ENCODE results near the gene KDM4B.
"Not testable (repeated sequence)": the region's sequence is repeated elsewhere in the genome, so short reads cannot be mapped to it uniquely, and the experiment has no call there.

The KDM4B gene

DNA sequence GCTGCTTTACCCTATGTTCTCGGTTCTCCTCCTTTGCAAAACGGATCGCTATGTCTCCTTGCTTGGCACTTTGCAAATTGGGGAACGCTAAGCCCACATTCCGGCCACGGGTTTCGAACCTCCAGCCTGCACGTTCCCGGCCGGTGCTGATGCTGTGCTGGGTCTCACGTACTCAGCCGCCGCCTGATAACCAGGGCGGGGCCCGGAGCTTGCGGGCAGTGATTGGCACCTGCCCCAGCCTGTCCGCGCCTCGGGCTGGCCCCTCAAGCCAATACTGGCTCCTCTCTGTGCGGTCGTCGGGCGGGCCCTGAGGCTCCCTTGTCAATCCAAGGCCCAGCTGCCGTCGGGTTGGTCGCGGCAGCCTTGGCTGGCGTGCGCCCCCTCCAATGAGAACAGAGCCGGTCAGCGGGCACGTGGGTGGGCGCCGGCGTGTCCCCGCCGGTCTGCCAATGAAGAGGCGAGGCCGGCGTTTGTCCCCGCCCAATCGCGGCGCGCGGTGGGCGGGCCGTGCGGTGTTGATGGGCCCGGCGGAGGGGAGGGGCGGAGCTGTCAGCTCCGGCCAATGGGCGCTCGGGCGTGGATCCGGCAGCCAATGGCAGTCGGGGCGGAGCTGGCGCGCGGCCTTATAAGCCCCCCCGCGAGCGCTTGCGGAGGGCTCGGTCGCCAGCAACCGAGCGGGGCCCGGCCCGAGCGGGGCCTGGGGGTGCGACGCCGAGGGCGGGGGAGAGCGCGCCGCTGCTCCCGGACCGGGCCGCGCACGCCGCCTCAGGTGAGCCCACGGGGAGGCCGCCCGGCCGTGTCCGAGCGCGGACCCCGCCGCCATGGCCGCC lies at the start of gene KDM4B:
TSS of gene KDM4B (plus strand) at position 652 of the 830 bp plus-strand sequence. CDS start 63,778 bp downstream, outside the sequence.
- peak; percentile 99 to 100 for DNase-seq (ENCODE audit: low read depth in 2 of 2)

DNA sequence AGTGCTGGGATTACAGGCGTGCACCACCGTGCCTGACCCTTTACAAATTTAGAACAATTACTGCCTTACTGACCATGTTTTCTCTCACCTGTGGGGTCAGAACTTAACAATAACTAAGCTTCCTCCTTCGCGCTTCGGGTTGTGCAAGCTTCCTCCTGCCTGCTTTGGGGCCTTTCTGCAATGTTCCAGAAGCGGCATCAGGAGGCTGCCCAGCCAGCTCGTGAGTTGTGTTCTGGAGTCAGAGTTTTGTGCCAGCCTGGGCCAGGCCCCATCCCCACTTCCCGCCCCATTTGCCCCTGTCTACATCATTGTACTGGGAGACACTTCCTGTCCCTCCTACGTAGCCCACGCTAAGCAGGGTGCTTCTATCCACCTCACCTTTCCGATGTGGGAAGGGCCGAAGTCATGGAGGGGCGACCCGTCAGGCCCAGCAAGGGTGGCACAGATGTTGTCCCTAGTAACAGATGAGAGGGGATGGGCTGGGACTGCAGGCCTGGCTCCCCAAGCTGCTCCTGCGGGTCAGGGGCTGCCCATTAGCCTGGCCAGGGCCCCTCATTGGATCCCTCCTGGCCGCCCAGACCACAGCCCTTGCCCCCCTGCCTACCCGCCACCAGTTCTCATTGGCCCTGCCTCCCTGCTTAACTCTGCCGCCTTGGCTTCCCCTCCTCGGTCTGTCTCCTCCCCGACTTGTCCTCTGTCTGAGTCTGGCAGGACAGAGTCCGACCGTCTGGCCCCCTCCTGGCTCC lies 46.2 kb upstream of the KDM4B start:
- no peak for DNase-seq (ENCODE audit: low read depth in 2 of 2)

DNA sequence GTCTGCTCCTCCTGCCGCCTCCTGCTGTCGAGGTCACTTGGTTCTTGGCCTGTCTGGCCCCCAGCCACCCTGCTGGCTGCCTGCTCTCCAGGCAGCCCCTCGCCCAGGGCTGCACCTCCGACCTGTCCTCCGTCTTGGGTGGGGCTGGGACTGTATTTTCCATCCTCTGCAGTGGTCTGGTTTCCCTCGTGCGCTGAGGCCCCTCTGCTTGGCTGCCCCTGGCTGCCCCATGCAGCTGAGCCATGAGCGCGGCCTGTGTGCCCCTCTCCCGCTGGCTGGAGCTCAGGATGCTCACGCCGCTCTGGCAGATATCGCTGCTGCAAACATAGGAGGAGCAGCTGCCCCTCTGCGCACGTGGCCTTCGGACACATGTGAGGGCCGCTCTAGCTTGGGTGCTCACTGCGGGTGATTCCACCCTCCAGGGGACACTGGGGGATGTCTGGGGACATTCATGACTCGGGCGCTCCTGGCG lies 45.6 kb upstream of the KDM4B start:
- no peak for DNase-seq (ENCODE audit: low read depth in 2 of 2)

DNA sequence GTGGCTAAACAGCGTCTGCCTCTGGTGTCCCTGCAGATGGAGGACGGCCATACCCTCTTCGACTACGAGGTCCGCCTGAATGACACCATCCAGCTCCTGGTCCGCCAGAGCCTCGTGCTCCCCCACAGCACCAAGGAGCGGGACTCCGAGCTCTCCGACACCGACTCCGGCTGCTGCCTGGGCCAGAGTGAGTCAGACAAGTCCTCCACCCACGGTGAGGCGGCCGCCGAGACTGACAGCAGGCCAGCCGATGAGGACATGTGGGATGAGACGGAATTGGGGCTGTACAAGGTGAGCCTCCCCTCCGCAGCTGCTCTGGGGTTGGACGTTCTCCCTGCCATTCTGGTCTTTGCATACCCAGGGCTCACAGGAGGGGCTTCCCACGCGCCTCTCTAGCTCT lies 39.7 kb upstream of the KDM4B start:
- DNase-seq (ENCODE audit: low read depth in 2 of 2): no peak

DNA sequence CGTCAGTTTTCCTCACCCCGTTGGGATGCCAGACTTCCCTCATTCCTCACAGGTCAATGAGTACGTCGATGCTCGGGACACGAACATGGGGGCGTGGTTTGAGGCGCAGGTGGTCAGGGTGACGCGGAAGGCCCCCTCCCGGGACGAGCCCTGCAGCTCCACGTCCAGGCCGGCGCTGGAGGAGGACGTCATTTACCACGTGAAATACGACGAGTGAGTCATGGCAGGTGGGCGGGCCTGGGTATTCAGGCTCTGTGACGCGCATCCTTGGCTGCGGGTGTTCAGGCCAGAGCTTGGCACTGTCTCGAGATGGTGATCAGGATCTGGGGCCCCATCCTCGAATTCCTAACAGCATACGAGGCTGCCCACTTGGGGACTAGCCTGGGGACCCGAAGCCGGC lies 38.2 kb upstream of the KDM4B start:
- no peak for DNase-seq (ENCODE audit: low read depth in 2 of 2)

DNA sequence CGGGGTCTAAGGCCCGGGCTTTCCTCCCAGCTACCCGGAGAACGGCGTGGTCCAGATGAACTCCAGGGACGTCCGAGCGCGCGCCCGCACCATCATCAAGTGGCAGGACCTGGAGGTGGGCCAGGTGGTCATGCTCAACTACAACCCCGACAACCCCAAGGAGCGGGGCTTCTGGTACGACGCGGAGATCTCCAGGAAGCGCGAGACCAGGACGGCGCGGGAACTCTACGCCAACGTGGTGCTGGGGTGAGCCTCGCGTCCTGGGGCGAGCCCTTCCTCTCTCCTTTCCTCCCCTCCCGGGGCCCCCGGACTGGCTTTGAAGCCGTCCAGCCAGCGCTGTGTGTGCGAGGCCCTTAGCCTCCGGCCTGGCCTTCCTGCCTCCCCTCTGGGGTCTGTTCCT lies 36.2 kb upstream of the KDM4B start:
- DNase-seq (ENCODE audit: low read depth in 2 of 2): no peak

DNA sequence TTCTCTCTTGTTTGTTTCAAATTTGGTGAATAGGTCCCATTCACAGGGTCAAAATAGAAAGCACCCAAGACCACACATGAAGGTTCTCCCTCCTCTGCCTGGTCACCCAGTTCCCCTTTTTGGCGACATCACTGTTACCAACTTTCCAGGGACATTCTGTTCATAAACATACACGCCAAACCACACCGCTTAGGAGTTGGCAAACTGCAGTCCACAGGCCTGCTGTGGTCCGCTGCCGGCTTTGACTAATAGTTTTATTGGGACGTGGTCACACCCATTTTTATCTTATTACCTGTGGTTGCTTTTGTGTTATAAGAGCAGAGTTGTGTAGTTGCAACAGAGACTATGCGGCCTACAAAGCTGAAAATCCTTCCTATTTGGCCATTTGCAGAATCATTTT lies 35.4 kb upstream of the KDM4B start:
- no peak for DNase-seq (ENCODE audit: low read depth in 2 of 2)

DNA sequence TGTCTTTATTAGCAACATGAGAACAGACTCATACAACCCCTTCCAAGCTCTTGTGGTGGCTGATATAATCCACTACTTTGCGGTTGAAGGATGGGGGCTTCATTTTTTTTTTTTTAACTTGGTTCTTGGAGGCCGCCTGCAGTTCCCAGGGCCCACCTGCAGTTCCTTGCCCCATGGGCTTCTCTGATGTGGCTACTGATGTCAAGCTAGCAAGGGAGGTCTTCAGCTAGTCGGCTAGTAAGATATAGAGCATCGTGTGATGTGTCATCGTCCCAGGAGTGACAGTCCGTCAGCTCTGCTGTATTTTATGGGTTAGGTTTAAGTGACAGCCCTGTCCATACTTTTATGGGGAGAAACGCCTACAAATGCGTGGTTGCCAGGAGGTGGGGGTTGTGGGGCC lies 33.5 kb upstream of the KDM4B start:
- DNase-seq (ENCODE audit: low read depth in 2 of 2): no peak

DNA sequence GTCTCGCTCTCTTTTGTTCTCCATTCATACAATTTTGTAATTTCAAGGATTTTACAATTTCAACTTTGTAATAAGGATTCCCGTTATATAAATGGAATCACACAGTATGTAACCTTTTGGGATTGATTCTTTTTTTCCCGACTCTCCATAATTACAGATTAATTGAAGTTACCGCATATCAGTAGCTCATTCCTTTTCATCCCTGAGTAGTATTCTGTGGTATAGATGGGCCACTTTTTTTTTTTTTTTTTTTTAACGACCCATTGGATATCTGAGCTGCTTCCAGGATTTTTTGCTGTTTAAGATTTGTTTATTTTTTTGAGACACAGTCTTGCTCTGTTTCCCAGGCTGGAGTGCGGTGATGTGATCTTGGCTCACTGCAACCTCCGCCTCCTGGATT lies 31.9 kb upstream of the KDM4B start:
- no peak for DNase-seq (ENCODE audit: low read depth in 2 of 2)

DNA sequence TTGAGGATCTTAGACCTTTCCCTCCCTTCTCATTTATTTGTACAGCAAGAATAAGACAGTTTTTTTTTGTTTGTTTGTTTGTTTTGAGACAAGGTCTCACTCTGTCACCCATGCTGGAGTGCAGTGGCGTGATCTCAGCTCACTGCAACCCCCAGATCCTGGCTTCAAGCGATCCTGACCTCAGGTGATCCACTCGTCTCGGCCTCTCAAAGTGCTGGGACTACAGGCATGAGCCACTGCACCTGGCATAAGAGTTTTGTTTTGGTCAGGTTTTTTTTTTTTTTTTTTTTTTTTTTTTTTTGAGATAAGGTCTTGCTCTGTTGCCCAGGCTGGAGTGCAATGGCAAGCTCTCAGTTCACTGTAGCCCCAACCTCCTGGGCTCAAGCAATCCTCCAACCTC lies 30.5 kb upstream of the KDM4B start:
- not testable (repeated sequence) for DNase-seq (ENCODE audit: low read depth in 2 of 2)

DNA sequence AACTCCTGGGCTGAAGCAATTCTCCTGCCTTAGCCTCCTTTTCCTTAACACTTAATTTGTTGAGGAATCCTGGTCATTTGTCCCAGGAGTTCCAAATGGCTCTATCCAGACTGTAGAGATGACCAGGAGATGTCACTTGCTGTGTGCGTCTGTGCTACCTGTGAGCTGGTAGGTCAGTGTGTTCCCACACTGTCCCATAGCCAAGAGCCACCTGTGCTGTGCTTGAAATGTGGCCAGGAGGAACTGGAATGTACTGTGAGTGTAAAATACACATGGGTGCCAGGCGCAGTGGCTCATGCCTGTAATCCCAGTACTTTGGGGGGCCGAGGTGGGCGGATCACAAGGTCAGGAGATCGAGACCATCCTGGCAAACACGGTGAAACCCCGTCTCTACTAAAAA lies 29.4 kb upstream of the KDM4B start:
- no peak for DNase-seq (ENCODE audit: low read depth in 2 of 2)

DNA sequence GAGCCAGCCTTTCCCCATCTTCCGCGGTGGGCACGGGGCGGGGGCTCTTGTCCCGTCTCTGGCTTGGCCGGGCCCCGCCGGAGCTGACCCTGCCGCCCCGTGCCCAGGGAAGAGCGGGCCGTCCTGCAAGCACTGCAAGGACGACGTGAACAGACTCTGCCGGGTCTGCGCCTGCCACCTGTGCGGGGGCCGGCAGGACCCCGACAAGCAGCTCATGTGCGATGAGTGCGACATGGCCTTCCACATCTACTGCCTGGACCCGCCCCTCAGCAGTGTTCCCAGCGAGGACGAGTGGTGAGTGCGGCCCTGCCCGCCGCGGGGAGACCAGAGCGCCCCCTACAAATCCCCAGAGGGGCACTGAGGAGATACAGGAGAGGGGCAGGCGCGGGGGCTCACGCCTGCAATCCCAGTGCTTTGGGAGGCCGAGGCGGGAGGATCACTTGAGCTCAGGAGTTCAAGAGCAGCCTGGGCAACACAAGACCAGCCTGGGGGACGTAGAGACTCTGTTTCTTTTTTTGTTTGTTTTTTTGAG lies 27.2 kb upstream of the KDM4B start:
- DNase-seq (ENCODE audit: low read depth in 2 of 2): not testable (repeated sequence)

DNA sequence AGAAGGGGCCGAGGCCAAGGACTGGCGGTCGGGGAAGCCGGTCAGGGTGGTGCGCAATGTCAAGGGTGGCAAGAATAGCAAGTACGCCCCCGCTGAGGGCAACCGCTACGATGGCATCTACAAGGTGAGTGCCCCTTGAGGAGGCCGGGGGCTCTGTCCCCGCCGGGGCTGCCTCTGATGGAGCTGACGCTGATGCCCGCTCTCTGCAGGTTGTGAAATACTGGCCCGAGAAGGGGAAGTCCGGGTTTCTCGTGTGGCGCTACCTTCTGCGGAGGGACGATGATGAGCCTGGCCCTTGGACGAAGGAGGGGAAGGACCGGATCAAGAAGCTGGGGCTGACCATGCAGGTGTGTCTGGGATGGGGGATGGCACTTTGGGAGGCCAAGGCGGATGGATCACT lies 18.3 kb upstream of the KDM4B start:
- not testable (repeated sequence) for DNase-seq (ENCODE audit: low read depth in 2 of 2)

DNA sequence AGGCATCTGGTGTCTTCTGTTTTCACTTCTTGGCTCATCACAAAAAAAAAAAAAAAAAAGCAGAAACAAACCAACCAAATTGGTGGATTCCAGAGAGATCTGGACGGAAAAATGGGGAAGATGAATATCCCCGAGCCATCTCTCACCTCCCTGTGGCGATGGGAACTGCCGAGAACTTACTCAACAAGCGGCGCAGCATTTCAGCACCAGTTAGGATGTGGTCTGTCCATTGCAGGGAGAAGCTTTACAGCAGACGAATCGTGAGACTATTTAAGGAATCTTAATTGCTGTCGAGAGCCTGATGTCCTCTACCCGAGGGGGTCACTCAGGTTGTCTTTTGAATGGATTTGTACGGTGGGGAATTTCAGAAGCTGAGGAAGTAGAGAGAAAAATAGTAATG lies 17.3 kb upstream of the KDM4B start:
- DNase-seq (ENCODE audit: low read depth in 2 of 2): no peak

DNA sequence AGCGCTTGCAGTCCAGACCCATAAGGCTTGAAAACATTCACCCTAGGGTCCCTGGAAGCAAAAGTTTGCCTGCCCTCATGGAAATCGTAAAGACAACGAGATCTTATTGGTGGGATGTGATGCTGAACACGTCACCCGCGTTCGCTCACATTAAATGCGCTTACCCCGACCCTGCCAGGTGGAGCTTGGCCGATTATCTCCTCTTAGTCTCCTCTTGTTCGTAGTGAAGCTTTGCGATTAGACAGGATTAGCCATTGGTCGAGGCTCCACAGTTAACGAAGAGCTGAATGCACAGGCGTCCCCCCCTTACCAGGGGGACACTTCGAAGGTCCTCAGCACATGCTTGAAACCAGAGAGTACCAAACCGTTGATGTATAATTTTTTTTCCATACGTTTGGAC lies 16.0 kb upstream of the KDM4B start:
- DNase-seq (ENCODE audit: low read depth in 2 of 2): no peak

DNA sequence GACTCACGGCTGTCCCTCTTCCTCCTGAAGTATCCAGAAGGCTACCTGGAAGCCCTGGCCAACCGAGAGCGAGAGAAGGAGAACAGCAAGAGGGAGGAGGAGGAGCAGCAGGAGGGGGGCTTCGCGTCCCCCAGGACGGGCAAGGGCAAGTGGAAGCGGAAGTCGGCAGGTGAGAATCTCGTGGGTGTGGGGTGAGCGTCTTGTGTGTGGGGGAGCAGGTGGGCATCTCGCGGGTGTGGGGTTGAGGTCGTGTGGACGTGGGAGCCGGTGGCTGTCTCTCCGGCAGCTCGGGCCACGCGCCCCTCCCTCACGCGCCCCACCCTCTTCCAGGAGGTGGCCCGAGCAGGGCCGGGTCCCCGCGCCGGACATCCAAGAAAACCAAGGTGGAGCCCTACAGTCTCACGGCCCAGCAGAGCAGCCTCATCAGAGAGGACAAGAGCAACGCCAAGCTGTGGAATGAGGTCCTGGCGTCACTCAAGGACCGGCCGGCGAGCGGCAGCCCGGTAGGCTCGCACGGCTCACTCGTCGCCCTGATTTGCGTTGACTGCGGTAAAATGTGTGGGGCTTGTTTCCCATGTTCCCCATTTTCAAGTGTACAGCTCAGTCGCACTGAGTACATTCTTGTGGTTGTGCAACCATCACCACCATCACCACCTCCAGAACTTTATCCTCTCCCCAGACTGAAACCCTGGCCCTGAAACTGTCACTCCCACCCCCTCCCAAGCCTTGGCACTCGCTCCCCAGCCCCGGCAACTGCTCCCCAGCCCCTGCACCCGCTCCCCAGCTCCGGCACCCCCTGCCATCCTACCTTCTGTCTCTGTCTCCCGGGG lies 14.4 kb upstream of the KDM4B start:
- not testable (repeated sequence) for DNase-seq (ENCODE audit: low read depth in 2 of 2)

DNA sequence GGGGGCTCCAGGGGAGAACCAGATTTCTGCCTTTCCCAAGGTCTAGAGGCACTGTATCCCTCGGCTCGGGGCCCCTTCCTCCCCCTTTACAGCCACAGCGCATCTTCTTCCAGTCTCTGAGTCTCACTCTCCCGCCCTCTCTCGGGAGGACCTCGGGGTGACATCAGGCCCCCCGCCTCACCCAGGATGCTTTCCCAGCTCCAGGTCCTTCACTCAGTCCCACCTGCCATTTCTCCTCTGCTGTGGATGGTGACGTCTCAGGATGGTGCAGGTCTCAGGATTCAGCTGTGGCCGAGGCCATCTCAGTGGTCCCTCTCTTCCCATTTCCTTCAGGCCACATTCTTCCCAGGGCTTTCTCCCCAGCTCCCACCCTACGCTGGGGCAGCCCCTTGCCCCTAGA lies 13.6 kb upstream of the KDM4B start:
- DNase-seq (ENCODE audit: low read depth in 2 of 2): no peak

DNA sequence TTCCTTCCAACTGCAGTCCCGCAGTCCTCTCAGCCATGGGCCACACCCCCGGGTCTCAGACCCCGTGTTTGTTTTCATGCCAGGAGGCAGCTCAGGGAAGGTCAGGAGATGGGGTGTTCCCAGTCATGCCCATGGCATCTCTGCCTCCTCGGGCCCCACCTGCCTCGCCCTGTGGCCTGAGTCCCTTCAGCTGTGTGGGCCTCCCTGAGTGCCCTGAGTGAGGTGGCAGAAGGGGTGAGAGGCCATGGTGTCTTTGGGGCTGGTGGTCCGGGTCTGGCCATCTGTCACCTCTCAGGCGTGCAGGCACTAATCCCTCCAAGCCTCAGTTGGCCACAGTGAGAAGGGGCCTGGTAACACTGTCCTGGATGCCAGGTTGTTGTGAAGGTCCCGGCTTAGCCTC lies 10.9 kb upstream of the KDM4B start:
- no peak for DNase-seq (ENCODE audit: low read depth in 2 of 2)

DNA sequence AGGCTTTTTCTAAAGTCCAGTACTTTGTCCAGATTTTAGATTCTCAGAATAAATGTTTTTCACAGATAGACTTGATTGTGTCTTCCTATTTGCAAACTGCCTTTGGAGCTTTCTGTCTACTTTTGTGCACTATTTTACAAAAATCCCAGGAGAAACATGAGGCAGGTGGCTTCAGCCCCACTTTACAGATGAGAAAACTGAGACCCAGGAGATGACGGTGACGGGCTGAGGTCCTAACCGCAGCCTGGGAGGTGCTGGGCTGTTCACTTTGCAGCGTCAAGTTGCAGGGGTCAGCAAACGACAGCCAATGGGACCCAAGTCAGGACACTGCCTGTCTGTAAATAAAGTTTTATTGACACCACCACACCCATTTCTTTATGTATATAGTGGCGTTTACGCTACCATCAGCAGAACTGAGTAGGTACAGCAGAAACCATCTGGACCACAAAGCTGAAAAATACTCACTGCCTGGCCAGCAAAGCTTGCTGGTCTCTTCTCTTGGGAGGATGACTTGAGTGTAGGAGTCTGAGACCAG lies 6.8 kb upstream of the KDM4B start:
- DNase-seq (ENCODE audit: low read depth in 2 of 2): no peak

DNA sequence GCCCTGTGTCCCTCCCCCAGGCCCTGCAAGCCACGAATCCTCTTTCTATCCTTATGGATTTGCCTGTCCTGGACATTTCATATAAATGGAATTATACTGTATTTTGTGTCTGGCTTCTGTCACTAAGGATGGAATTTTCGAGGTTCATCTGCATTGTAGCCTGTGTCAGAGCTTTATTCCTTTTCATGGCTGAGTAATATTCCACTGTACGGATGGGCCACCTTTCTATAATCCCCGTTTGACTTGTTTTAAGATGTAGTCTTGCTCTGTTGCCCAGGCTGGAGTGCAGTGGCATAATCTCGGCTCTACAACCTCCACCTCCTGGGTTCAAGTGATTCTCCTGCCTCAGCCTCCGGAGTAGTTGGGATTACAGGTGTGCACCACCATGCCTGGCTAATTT lies 3.9 kb upstream of the KDM4B start:
- DNase-seq (ENCODE audit: low read depth in 2 of 2): no peak

DNA sequence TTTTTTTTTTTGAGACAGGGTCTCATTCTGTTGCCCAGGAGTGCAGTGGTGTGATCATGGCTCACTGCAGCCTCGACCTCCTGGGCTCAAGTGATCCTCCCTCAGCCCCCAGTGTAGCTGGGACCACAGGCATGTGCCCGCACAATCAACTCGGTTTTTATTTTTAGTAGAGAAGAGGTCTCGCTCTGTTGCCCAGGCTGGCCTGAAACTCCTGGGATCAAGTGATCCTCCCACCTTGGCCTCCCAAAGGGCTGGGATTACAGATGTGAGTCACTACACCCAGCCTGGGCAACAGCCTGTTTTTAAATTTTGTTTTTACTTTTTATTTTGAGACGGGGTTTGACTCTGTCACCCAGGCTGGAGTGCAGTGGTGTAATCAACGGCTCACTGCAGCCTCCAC lies 2.3 kb upstream of the KDM4B start:
- DNase-seq (ENCODE audit: low read depth in 2 of 2): no peak

All from stimulated activated CD8-positive, alpha-beta memory T cell treated with anti-CD3 and anti-CD28 coated beads, Interleukin-15, amount 100 ng/mL, for 48 hours (primary cell).